Stimulated activated CD4-positive, alpha-beta T cell treated with anti-CD3 and anti-CD28 coated beads, Interleukin-12 subunit alpha, Interleukin-12 subunit beta, amount 100 ng/mL, for 4 hours (primary cell): Measurements from ENCODE around the gene PNMA3.
"Not testable (repeated sequence)": the region's sequence is repeated elsewhere in the genome, so short reads cannot be mapped to it uniquely, and the experiment has no call there.

Source experiments
- DNase-seq: peaks from one replicate; pipeline ENCODE4 v3.0.0-alpha.2; 2020

The PNMA3 gene

GRCh38 chrX:153074935-153075334 lies 18.7 kb downstream of the PNMA3 start:
- no peak for DNase-seq

GRCh38 chrX:153075366-153075765 lies 19.1 kb downstream of the PNMA3 start:
- DNase-seq = no peak

- not testable (repeated sequence) for DNase-seq
Measured at GRCh38 chrX:153077437-153078135, 21.3 kb downstream of the PNMA3 start.

DNA sequence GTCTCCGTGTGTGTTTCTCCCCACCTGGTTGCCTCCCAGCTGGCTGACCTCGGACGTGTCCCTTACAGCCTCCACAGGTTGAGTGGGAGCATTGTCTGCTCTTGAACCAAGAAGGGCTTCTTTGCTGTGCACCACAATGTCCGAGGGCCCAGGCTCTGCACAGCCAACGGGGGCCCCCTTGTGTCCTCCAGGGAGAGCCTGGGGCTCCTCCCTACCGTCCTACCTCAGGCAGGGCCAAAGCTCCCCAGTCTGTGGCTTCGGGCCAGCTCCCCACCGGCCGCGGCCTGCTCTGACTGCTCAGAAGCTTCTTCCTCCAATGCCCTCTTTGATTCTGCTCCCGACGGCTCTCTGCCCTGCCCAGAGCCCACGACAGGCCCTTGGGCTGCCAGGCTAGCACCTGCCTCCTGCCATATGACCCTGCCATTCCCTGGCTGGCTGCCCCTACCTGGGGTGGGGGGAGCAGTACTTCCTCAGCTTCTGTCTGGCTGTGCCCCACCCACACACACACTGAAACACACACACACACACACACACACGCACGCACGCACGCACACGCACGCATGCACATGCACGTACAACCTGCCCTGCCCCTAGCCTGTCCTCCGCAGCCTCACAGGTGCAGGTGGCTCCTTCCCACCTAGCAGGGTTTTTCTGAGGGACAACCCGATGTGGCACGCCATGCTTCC lies 27.1 kb downstream of the PNMA3 start:
- DNase-seq = not testable (repeated sequence)

DNA sequence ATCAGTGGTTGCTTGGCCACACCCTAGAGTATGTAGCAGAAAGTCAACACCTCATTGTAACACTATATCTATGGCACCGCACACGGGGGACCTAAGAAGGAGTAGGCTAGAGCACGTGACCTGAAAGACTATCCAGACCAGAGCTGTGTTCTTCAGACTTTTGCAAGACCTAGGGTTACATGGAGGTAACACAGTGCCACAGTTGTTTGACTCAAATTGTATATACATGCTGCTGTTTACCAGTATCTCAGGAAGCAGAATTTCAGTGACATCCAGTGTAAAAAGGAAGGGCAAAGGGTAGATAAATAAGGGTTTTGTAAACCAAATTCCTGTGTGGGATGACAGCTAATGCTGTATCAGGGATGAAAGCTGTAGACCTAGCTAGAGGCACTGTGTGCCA lies 46.1 kb downstream of the PNMA3 start:
- no peak for DNase-seq

DNA sequence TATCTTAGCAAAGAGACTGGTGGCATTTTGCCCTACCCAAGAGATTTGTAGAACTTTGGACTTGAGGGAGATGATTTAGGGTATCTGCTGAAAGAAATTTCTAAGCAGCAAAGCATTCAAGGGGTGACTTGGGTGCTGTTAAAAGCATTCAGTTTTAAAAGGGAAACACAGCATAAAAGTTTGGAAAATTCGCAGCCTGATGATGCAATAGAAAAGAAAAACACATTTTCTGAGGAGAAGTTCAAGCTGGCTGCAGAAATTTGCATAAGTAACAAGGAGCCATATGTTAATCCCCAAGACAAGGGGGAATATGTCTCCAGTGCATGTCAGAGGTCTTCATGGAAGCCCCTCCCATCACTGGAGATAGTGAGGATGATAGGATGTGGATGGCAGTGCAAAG lies 48.7 kb downstream of the PNMA3 start:
- DNase-seq = not testable (repeated sequence)

DNA sequence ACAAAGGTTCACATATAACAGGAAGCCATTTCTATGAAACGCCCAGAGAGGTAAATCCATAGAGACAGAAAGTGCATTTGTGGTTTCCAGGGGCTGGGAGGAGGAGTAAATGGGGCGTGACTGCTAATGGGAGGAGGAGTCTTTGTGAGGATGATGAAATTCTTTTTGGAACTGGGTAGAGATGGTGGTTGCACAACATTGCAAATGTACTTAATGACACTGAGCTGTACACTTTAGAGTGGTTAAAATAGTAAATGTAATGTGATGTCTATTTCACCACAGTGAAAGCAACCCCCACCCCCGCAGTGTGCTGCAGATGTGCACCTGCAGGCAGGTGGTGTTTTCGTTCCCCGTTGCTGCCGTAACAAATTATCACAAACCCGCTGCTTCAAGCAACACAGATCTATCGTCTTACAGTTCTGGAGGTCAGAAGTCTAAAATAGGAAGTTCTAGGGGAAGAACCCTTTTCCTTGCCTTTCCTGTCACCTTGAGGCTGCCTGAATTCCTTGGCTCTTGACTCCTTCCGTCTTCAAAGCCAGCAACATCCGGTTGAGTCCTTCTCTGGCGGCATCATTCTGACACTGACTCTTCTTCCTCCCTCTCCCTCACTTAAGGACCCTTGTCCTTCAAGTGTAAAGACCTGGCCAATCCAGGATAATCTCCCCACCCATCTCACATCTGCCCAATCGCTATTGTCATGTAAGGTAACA lies 50.0 kb downstream of the PNMA3 start:
- not testable (repeated sequence) for DNase-seq
